ENCODE data around the gene GLT1D1. TPM values are rescaled to one million over a fixed set of nuclear protein-coding genes. Genes with fewer than 3 reads are reported as not detected.

The GLT1D1 gene
- total and polyA plus RNA-seq, 2 of the 8 experiments (the other 6 are each of a cell fraction or from before 2014, with no cell fraction given): 1.5 to 3.6 TPM

DNA sequence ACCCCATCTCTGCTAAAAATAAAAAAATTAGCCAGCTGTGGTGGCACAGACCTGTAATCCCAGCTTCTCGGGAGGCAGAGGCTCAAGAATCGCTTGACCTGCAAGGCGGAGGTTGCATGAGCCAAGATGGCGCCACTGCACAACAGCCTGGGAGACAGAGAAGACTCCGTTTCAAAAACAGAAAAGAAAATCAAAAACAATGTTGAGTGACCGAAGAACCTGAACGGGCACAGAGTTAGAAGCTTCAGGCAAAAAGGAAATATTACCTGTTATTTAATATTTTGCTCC is 3.5 kb downstream of the GLT1D1 start:
- no peak overlapping the region for H4K91ac ChIP-seq (replicated peaks; ENCODE audit: insufficient read length, low read length)
- H4K8ac ChIP-seq (ENCODE audit: extremely low read depth, insufficient read depth, low read length): no peak overlapping the region
- no peak overlapping the region for H2BK15ac ChIP-seq (ENCODE audit: low read length)
- 91% methylated on average over 7 of the region's 7 CpGs; no CpG with 5 or more reads in 1 of the 2 experiments for WGBS, 2 experiments (ENCODE audit: extremely low coverage in 1 of 2, insufficient coverage in 1 of 2, insufficient read length in 1 of 2, insufficient replicate concordance in 2 of 2, low coverage in 1 of 2, low lambda C conversion rate in 2 of 2, missing lambda C conversion rate in 1 of 2)
- H3K4ac ChIP-seq (replicated peaks; ENCODE audit: insufficient read length, low read depth, low read length): no peak overlapping the region
- no peaks in the 10 kb centered on the region for H3K79me2 ChIP-seq (ENCODE audit: control insufficient read depth in 1 of 2, insufficient read depth in 2 of 2, low read length in 2 of 2)
- H3K9me3 ChIP-seq (ENCODE audit: insufficient read depth in 2 of 2, low read depth in 1 of 2, low read length in 1 of 2): no peaks in the 10 kb centered on the region
- no peak overlapping the region for H2BK20ac ChIP-seq (ENCODE audit: low read length)
- H3K14ac ChIP-seq (ENCODE audit: insufficient read length): no peak overlapping the region
- H3K27me3 ChIP-seq (replicated peaks in 1 of 4; ENCODE audit: control insufficient read depth in 3 of 4, extremely low read depth in 1 of 4, insufficient read depth in 3 of 4, low read length in 3 of 4): peaks cover 0 to 27% (median 16%) of the 10 kb centered on the region in 4 experiments; a peak in 6 of 7 replicates
- H4K20me1 ChIP-seq (replicated peaks in 1 of 2; ENCODE audit: control insufficient read depth in 1 of 2, insufficient read depth in 2 of 2, low read length in 2 of 2): peaks cover 0 to 3% of the 10 kb centered on the region in 2 experiments
- DNase-seq (ENCODE audit: low read depth in 1 of 2, low spot score in 2 of 2): no peak
- no peak overlapping the region for H3K4me2 ChIP-seq (ENCODE audit: insufficient read depth in 1 of 2, low read depth in 2 of 2, low read length in 2 of 2)
- H3K4me1 ChIP-seq (replicated peaks in 1 of 4; ENCODE audit: control insufficient read depth in 3 of 4, insufficient read depth in 4 of 4, low read length in 3 of 4): peaks cover 0 to 6% (median 1%) of the 10 kb centered on the region in 4 experiments; a peak in 1 of 7 replicates
- H3K36me3 ChIP-seq (ENCODE audit: control insufficient read depth in 2 of 4, insufficient read depth in 4 of 4, low read length in 3 of 4): no peaks in the 10 kb centered on the region
- no peak overlapping the region for H3K18ac ChIP-seq (ENCODE audit: extremely low read depth, low read length)
- no peak overlapping the region for H2BK12ac ChIP-seq (ENCODE audit: low read depth, low read length)
- no peak overlapping the region for H3K23ac ChIP-seq (ENCODE audit: insufficient read length)
- H3K4me3 ChIP-seq (ENCODE audit: extremely low read depth in 1 of 4, insufficient read depth in 2 of 4, low read depth in 3 of 4, low read length in 4 of 4): no peak overlapping the region
- H2BK5ac ChIP-seq (ENCODE audit: low read depth, low read length): no peak overlapping the region
- ChIA-PET CTCF (ENCODE audit: partially characterized antibody) (interaction anchor here (0.8 to 1.5 kb wide), 3 partner anchors 13 to 81 kb away, joined by 3 to 4 read pairs (median 3); no protein-coding TSS in a partner anchor), POLR2A (ENCODE audit: partially characterized antibody) (interaction anchor here (1.5 kb wide), 1 partner anchor 33 kb away, joined by 3 read pairs; the partner anchor contains the start of gene SLC15A4)
- H3K79me1 ChIP-seq (ENCODE audit: low read depth, low read length): no peaks in the 10 kb centered on the region
- no peak overlapping the region for H3K27ac ChIP-seq (ENCODE audit: low read depth, low read length)
- H2AFZ ChIP-seq (ENCODE audit: low read length): no peak overlapping the region
- no peak for FAIRE-seq
- no peak overlapping the region for H2BK120ac ChIP-seq (replicated peaks; ENCODE audit: low read depth, low read length)
- no peak overlapping the region for H4K5ac ChIP-seq (ENCODE audit: insufficient read length, low read depth, low read length)
- H3K23me2 ChIP-seq (ENCODE audit: low read depth, low read length): peaks cover 10% of the 10 kb centered on the region; the same call in 1 of the 2 replicates
- H3K56ac ChIP-seq (replicated peaks; ENCODE audit: insufficient read length, low read depth, low read length): no peak overlapping the region
- no peak overlapping the region for H2AK5ac ChIP-seq (ENCODE audit: low read depth, low read length)
- H3K9ac ChIP-seq (replicated peaks in 1 of 4; ENCODE audit: extremely low read depth in 1 of 4, low read depth in 3 of 4, low read length in 3 of 4): no peak overlapping the region
- TF ChIP-seq RFX5 (IDR thresholded peaks at IDR 0.05; ENCODE audit: borderline replicate concordance, low read depth, low read length) (no peak), CBX5 (IDR thresholded peaks at IDR 0.05; ENCODE audit: low read depth, low read length) (no peak), KDM5A (IDR thresholded peaks at IDR 0.05; ENCODE audit: low read length) (no peak), MAX (IDR thresholded peaks at IDR 0.05) (no peak), ATF3 (IDR thresholded peaks at IDR 0.05; ENCODE audit: insufficient read depth, low read depth, low read length) (no peak), BCL11A (IDR thresholded peaks at IDR 0.05; ENCODE audit: low read depth in 2 of 2, low read length in 2 of 2) (no peak), BRCA1 (IDR thresholded peaks at IDR 0.05; ENCODE audit: low read depth, low read length) (no peak), GTF2F1 (IDR thresholded peaks at IDR 0.05; ENCODE audit: borderline replicate concordance, low read depth, low read length) (no peak)

Measured in H1 (cell line).